HG03064 (cell line): Measurements from ENCODE around the gene PDLIM3.
"Not testable (repeated sequence)": the region's sequence is repeated elsewhere in the genome, so short reads cannot be mapped to it uniquely, and the experiment has no call there.

ENCODE experiments used
- ATAC-seq: cut with Tn5 transposase; IDR thresholded peaks from one replicate; pipeline ENCODE4 v1.9.1; 2021; ENCODE audit warnings: low read depth; ENCODE audit not compliant: unreplicated experiment

Gene PDLIM3

DNA sequence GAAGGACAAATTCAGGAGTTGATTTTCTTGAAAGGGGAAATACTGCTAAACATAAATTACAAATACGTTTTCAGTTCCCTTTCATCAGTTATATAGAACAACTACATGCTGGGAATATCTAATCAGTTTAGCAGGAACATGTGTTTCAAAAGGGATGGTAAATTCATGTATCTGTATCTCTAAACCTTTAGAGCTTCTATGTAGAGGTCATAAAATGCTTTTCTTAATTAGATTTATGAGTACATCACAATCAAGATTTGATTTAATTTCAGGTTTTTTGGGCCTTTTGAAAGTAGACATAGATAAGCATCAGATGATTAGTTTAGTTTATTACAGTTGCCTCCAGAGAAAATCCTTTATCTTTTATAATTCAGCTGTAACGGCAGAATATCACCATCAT lies 12.9 kb downstream of the PDLIM3 start:
- ATAC-seq: no peak

DNA sequence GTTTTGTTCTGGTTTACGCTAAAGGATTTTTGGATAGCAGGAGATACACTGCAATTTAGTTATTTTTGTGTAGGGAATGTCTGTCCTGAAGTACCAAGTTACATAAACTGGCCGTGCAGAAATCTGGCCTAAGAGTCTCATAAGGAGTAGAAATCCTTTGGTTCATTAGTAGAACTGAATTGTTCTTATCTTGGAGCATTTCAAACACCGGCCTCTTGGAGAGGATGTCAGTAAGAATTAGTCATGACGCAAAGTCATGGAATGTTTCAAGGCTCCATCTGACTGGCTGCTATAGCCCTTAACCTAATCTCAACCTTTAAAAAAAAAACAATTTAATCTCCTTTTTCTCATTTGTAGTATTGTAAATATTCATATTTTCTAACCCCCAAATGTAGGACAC lies 15.2 kb downstream of the PDLIM3 start:
- no peak for ATAC-seq

DNA sequence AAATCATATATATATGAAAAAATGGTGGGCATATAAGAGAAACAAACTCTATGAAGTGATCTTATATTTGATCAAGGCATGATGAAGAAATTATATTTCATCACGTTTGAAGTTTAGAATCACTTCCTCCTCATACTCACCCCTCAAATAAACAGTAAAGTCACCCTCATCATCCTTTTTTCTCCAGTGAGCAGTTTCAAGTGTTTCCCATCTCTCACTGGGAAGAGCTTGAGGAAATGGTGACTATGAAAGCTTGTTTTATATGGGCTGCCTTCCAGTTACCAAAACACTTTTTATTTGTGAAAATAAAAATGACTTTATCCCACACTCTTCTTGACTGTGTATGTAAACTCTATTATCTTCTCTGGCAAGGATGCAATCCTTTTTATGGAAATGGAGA lies 16.8 kb downstream of the PDLIM3 start:
- ATAC-seq: no peak

DNA sequence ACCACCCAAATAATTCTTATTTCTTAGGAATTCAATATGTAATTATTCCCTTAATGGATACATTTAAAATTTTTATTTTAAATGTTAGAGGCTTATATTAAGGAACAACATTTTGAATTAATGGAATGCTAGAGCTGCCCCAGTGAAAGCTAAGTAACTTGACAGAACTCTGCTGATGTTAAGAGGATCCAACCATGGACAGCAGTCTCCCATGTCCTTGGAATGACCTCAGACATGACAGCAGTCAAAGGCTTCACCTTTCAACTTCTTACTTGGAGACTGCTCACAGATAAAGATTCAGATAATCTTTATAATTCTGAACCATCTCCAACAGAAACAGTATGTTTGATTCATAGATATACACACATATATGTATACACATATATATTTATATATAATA lies 17.2 kb downstream of the PDLIM3 start:
- ATAC-seq: no peak

DNA sequence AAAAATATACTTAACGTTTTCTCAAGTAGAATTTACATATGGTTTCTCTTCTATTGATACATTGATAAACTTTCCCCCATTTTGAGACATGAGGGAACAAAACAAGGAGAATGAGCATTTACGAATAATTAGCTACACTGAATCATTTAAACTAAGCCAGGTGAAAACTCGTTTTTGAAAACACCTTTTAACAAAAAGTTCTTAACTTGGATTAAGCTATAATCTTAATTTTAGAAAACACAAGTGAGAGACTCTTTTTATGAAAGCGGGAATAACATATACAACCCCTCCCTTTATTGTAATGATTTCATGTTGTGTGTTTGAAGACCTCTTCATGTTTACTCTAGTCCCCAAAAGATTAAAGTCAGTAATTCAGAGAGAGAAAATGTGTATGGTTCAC lies 20.1 kb downstream of the PDLIM3 start:
- ATAC-seq: no peak

DNA sequence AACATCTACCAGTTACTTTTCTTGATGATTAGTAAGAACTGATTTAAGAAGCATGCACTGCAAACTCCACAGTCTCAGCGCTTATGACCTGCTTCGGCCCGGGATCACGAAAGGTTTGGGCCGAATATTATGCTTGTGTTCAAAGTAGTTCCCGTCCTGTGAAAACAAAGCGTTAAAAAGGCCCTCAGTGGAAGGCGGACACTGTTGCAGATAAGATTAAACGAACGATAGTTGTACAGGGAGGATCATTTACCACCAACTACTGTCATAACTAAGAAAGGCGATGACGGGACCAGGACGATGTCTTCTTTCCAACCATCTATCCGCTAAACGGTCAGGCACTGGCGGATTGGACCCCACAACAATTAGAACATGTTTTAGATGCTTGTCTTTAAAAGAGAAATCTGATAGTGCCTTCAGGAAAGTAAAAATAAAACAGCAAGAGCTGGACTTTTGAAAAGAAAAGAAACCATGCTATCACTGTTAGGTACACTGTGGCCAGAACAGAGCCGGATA lies 21.1 kb downstream of the PDLIM3 start:
- ATAC-seq: no peak

DNA sequence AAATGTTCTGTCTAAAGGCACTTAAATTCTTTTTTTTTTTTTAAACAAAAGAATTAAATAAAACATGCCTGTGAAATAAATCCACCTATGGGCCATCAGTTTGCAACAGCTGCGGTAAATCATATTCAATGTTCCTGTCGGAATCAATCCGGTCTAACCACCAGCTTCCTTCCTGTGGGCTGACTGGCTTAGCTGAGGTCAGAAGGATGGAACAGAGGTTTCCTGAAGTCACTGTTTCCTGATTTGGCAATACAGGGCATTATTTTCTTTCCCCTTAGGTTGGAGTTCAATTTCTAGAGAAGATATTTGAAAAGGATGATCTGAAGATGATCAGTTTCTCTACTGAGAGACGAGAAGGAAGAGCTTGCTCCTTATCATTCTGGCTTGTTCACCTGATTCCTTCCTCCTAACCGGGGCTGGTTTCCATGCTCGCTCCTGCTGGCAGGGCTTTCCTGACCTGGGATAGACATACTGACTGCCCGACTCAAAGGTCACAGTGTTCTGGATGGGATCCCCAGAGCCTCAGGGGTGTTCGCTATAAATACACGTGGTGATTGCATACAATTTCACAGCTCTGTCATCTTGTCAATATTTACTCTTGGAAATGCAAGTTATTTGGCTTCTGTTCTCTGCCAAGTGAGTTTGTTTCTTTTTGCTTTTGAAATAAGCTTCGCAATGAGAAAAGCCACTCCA lies 21.7 kb downstream of the PDLIM3 start:
- ATAC-seq: no peak

DNA sequence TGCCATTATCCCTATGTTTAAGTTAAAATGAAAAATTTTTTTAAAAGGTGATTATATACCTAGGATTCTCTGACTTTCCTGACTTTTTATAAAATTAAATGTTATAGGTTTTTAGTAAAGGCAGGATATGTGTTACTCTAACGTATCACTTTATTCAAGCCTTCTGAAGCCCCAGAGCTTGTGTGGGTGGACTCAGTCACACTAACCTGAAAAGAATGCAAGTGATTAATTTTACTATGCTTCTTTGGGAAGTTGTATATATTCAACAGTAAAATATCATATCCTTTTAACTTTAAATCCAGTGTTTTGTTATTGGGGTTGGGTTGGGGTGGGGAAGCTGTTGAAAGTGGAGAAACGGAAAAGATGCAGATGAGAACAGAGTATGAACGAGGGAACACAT lies 22.8 kb downstream of the PDLIM3 start:
- no peak for ATAC-seq

DNA sequence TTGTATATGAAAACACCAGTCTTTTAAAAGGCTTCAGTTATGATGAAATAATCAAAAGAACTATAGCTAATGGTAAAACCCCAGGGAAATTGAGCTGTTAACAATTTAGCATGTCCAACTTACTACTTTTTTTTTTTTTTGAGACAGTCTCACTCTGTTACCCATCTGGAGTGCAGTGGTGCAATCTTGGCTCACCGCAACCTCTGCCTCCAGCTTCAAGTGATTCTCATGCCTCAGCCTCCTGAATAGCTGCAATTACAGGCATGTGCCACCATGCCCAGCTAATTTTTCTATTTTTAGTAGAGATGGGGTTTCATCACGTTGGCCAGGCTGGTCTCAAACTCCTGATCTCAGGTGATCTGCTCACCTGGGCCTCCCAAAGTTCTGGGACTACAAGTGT lies 24.1 kb downstream of the PDLIM3 start:
- ATAC-seq: not testable (repeated sequence)

DNA sequence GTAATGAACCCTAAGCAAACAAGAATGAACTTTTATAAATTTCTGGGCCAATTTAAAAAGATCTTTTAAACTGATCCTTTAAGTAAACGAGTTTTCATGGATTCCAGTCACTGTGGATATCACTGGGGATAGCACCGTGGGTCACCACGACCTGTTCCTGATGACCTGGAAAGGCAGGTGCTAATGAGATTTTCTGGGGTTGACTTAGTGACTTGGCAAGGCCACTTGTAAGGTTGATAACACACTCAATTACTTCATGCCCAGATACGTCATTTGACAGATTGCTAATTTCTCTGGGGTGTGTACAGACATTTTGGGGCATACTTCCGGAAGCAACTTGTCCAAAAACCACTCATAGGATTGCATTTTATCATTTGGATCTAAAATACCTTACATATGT lies 24.5 kb downstream of the PDLIM3 start:
- no peak for ATAC-seq

DNA sequence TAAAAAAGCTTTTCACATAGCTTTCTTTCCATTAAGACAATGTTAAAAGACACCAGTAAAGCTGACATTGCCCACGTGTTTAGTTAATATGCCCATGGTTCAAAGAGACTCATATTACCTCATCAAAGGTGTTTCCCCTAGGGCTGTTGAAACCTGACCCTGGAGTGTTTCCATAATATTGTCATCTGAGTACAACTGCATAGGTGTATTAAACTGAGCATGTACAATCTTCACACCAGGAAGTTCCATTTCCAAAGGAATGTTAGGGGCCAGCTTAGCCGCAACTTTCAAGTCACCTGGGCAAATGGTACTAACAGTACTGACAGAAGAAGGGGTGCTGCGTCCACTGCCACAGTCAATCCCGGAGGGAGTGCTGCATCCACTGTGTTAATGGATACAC lies 27.1 kb downstream of the PDLIM3 start:
- no peak for ATAC-seq

DNA sequence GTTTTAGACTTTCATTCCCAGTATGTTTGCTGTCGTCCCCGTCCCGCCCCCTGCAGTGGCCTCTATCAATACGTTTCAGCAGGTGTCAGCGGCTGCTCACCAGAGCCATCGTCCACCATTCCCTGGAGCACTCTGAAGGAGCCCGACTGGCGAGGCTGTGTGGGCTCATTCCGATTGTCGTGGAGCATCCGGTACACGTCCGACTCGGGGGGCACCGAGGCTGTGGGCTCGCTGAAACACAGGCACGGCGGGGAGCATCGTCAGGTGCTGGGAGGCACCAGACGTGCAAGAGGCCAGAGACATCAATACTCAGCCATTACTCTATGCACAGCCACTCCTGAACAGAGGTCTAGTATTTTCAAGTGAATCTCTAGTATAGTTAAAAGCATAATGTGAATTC lies 28.9 kb downstream of the PDLIM3 start:
- ATAC-seq: no peak

DNA sequence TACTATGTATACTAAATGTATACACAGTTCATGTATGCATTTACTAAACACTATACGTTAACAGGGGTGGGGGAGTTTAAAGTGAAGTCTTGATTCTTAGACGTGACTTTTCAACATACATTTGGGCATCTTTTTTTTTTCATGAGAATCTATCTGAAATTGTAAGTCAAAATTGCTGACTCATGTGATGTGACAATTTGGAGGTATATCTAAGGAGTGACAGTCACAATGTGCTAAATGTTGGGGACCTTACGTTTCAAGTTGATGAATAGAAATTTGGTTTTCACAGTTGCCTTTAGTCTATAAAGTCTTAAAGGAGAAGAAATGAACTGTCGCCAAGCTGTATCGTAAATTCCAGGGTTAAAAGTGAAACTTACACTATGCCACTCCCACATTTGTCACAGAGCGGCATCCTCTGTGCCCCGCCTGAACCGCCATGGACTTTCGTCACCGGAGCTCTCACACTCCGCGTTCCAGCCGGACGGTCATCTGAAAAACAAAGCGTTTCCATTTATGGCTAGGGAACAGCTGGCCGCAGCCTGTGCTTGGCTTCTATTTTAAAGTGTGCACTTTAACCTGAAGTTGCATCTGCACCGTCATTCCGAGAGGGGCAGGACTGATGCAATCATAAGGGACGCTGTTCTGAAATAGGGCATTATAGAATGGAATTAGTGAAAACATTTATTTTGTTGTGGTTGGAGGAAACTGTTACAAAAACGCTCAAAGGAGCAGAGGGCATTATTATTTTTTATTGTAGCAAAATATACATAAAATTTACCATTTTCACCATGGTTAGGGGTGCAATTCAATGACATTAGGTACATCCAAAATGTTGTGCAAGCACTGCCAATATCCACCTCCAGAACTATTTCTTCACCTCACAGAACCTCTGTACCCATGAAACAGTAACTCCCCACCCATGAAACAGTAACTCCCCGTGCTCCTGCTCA lies 30.9 kb downstream of the PDLIM3 start:
- ATAC-seq: no peak

DNA sequence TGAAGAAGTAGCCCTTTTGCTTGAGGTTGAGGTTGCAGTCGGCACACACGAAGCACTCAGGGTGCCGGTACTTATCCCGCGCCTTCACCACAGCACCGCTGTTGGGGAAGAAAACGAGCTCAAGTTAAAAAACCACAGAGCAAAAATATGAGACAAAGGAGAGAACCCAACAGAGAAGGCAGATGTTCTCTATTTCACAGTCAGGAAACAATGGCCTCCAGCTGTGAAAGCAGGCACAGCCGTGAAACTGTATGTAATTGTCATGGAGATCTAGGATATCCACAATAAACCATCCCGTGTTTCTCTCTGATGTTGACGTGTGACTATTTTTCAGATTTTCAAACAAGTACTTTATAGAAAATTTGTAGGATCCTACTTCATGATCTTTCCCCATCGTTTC lies 32.9 kb downstream of the PDLIM3 start:
- ATAC-seq: no peak

DNA sequence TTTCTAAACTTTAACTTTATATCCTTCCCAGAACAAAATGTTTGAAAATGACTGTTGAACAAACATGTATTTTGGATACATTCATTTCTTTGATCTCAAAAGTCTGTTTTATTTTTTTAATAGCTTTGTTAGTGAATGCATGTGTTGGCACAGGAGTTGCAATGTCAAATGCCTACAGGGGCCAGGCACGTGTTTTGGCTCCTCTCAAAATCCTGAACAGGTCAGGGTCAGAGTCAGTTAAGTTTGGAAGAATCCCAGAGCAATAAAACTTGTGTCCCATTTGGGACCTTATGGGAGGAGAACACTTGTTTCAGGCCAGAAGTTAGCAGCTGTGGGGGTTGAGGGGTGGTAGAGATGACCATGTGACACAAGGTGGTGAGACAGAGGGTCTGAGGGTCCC lies 34.7 kb downstream of the PDLIM3 start:
- ATAC-seq: no peak

DNA sequence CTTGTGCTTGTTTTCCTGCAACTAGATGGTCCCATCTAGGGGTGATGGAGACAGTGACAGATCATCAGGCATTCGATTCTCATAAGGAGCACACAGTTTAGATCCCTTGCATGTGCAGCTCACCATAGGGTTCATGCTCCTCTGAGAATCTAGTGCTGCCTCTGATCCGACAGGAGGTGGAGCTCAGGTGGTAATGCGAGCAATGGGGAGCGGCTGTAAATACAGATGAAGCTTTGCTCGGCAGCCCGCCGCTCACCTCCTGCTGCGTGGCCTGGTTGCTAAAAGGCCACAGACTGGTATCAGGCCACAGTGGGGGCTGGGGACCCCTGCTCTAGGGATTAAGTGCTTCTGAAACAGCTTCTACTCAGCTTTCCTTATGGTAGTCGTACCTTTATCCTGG lies 35.3 kb downstream of the PDLIM3 start:
- no peak for ATAC-seq

DNA sequence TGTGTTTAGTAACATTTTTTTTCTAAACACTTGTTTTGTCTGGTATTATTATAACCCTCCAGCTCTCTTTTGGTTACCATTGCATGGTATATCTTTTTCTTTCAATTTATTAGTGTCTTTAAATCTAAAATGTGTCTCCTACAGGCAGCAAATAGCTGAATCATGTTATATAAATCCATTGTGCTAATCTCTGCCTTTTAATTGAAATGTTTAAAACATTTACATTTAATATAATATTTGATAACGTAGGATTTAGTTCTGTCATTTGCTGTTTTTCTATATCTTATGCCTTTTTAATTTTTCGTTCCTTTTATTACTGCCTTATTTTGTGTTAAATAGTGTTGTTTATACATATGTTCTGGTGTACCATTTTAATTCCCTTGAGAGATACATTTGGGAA lies 46.7 kb downstream of the PDLIM3 start:
- no peak for ATAC-seq

DNA sequence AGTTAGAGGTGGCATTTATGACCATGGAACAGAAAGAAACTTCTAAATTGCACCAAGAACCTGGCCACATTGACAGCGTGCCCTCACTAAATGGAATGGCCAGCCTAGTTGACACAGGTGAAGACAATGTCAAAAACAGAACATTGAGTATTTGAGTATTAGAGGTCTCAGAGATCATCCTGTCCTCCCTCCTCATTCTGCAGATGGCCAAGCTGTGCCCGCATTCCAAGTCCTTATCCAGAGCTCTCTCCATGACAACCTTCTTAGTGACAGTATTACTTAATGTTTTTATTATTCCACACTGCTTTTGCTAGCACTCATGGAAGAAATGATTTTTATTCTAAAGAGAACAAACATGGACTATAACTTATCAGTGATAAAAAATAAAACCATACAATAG lies 53.9 kb downstream of the PDLIM3 start:
- no peak for ATAC-seq

DNA sequence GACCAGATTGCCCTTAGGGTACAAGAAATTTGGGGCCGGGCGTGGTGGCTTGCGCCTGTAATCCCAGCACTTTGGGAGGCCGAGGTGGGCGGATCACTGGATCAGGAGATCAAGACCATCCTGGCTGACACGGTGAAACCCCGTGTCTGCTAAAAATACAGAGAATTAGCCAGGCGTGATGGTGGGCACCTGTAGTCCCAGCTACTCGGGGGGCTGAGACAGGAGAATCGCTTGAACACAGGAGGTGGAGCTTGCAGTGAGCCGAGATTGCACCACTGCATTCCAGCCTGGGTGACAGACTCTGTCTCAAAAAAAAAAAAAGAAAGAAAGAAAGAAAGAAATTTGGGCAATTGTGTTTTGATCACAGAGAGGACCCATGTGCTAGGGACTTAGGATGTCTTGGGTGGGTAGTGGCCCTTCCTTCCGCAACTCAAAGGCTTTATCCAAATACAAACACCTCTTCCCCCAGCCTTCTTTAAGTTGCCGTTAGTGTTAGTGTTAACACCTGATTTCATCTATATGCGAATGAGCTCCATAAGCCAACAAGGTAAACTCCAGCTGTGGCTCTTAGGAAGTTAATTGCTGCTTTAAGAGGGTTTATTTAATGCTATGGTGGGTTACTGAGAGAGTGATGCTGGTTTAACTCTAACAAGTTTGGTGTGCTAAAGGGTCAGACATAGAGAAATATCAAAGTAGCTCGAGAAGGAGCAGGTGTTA lies 55.1 kb downstream of the PDLIM3 start:
- ATAC-seq: peak; percentile 14

DNA sequence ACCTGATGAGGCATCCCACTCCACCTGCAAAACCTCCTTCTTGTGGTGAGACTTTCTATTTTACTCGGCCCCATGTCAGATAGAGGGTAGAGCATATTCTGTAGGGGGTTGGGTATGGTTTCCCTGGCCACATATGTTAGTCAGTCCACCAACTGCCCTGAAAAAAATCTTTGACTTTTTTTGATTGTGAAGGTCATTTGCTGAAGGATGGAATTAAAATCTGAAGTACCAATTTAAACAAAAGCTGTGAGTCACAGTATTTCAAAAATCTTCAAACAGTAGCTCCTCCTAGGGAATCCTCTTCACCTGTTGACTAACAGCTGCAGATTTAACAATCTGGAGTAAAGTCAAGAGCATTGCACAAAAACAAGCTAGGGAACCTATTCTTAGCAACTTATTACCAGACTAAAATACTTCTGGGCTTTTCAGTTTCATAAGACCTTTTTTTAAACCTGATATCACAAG lies 55.8 kb downstream of the PDLIM3 start:
- ATAC-seq: peak; percentile 95

DNA sequence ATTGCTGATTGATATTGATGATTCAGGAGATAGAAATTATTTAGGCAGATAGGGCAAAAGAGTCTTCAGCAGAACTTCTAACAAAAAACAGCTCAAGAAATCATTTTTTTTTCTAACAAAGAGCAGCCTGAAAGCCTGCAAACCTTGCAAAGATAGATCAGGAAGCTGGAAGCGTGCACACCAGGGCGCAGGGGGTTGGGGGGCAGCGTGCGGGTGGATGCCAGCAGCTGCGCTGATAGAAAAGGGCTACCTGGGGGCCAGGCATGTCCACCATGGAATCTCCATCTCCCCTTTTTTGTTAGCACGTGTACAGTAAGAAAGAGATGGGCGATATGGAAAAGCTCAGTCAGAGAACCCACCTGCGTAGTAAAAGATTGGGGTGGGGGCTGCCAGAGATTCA lies 62.1 kb downstream of the PDLIM3 start:
- no peak for ATAC-seq
